ENCODE measurements around the gene COL4A5. TPM values are rescaled to one million over a fixed set of nuclear protein-coding genes. Genes with fewer than 3 reads are reported as not detected.
"Not testable (repeated sequence)": the region's sequence is repeated elsewhere in the genome, so short reads cannot be mapped to it uniquely, and the experiment has no call there.

Gene COL4A5
- total and polyA plus RNA-seq, 5 experiments from 2014 or later: not detected

- POLR2A ChIA-PET: not testable (repeated sequence)
Observed at GRCh38 chrX:108481528-108481927, 41.9 kb downstream of the COL4A5 start.

GRCh38 chrX:108484251-108484650, 44.6 kb downstream of the COL4A5 start:
- no peak overlapping the region for H3K27ac Mint-ChIP-seq
- H3K4me1 Mint-ChIP-seq: no peaks in the 10 kb centered on the region
- peaks cover 0 to 4% (median 0%) of the 10 kb centered on the region in 9 donors for H3K9me3 Mint-ChIP-seq
- H3K27me3 Mint-ChIP-seq: no peaks in the 10 kb centered on the region
- DNase-seq (no peak), ATAC-seq (no peak)
- no peak overlapping the region for H3K4me3 Mint-ChIP-seq
- POLR2A ChIA-PET: no interaction called here
- no peaks in the 10 kb centered on the region for H3K36me3 Mint-ChIP-seq

More at GRCh38 chrX:108481528-108481927, 41.9 kb downstream of the COL4A5 start:
- not testable (repeated sequence) for ATAC-seq, H3K4me3 Mint-ChIP-seq, H3K27me3 Mint-ChIP-seq, DNase-seq, H3K36me3 Mint-ChIP-seq, H3K9me3 Mint-ChIP-seq, H3K27ac Mint-ChIP-seq, H3K4me1 Mint-ChIP-seq

GRCh38 chrX:108485960-108486359, 46.3 kb downstream of the COL4A5 start:
- Mint-ChIP-seq H3K27me3 (no peaks in the 10 kb centered on the region), H3K9me3 (peaks cover 0 to 4% (median 0%) of the 10 kb centered on the region in 9 donors), H3K36me3 (no peaks in the 10 kb centered on the region), H3K4me3 (no peak overlapping the region), H3K27ac (no peak overlapping the region), H3K4me1 (no peaks in the 10 kb centered on the region)
- ATAC-seq (no peak), DNase-seq (no peak)
- POLR2A ChIA-PET: no interaction called here

DNA sequence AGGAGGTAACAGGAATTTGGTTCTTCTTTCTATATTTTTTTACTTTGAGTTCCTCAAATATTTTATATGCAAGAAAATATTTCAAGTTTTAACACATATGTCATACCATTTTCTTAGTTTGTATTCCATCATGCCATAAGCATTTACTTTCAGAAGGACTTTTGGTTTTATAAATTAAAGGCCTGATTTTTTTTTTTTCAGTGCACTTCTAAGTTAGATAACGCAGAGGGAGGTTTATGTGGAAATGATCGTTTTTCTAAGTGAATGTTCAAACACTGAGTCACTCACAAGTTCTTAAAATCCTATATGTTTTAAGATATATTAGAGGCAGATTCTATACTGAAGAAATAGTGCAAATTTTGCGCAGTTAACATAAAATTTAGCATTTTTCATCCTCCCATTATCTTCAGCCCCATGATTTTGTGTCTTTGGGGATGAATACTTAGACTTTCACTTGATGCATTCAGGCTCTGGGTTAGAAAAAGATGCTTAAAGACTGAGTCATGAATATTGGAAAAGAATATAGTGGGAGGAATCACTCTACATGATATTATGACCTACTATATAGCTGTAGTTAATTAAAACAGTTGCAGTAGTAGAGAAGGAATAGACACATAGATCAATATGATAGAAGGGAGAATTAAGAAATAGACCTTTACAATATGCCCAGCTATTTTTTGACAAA, 54.9 kb downstream of the COL4A5 start:
- Mint-ChIP-seq H3K4me3 (no peak overlapping the region), H3K4me1 (no peaks in the 10 kb centered on the region), H3K9me3 (no peaks in the 10 kb centered on the region), H3K27me3 (no peaks in the 10 kb centered on the region), H3K27ac (no peak overlapping the region), H3K36me3 (no peaks in the 10 kb centered on the region)
- DNase-seq: no peak
- no peak for ATAC-seq
- POLR2A ChIA-PET: no interaction called here

- ATAC-seq (no peak), DNase-seq (no peak)
- peaks cover 0 to 4% (median 2%) of the 10 kb centered on the region in 3 donors for H3K36me3 Mint-ChIP-seq
- H3K9me3 Mint-ChIP-seq: peaks cover 0 to 12% (median 3%) of the 10 kb centered on the region in 9 donors
- no peak overlapping the region for H3K4me3 Mint-ChIP-seq
- H3K27ac Mint-ChIP-seq: no peak overlapping the region
- H3K4me1 Mint-ChIP-seq: no peaks in the 10 kb centered on the region
- POLR2A ChIA-PET: no interaction called here
- H3K27me3 Mint-ChIP-seq: no peaks in the 10 kb centered on the region
Observed at GRCh38 chrX:108511721-108512120, 72.1 kb downstream of the COL4A5 start.

GRCh38 chrX:108516184-108516583, 76.5 kb downstream of the COL4A5 start:
- Mint-ChIP-seq H3K9me3 (peaks cover 0 to 12% (median 0%) of the 10 kb centered on the region in 9 donors), H3K4me1 (no peaks in the 10 kb centered on the region), H3K4me3 (no peak overlapping the region), H3K36me3 (peaks cover 0 to 4% (median 0%) of the 10 kb centered on the region in 3 donors), H3K27ac (no peak overlapping the region), H3K27me3 (no peaks in the 10 kb centered on the region)
- DNase-seq (no peak), ATAC-seq (no peak)
- POLR2A ChIA-PET: no interaction called here

DNA sequence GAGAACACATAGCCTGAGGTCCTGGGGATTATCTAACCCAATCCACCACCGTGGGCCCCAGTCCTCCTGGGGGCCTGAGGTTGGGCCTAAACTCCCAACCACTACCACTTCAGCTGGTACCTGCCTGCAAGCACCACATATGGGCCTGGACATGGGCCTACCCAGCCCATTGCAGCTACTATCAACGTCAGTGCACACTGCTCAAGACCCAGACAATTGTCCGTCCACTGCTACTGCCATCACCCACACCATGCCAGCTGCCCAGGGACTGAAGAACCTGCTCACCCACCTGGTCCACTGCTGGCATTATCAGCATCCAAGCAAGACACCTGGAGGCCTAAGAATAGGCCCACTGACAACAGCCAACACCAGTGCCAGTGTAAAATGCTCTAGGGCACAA, 88.1 kb downstream of the COL4A5 start:
- no peaks in the 10 kb centered on the region for H3K36me3 Mint-ChIP-seq
- no peak for ATAC-seq
- POLR2A ChIA-PET: no interaction called here
- no peak overlapping the region for H3K27ac Mint-ChIP-seq
- DNase-seq: no peak
- no peaks in the 10 kb centered on the region for H3K4me1 Mint-ChIP-seq
- peaks cover 0 to 4% (median 2%) of the 10 kb centered on the region in 5 donors for H3K27me3 Mint-ChIP-seq
- H3K4me3 Mint-ChIP-seq: no peak overlapping the region
- H3K9me3 Mint-ChIP-seq: peaks cover 0 to 6% (median 0%) of the 10 kb centered on the region in 9 donors

GRCh38 chrX:108537005-108537404, 97.4 kb downstream of the COL4A5 start:
- peaks cover 0 to 1% (median 0%) of the 10 kb centered on the region in 9 donors for H3K9me3 Mint-ChIP-seq
- H3K4me3 Mint-ChIP-seq: no peak overlapping the region
- H3K36me3 Mint-ChIP-seq: no peaks in the 10 kb centered on the region
- no peaks in the 10 kb centered on the region for H3K4me1 Mint-ChIP-seq
- H3K27ac Mint-ChIP-seq: no peak overlapping the region
- DNase-seq (no peak), ATAC-seq (no peak)
- no peaks in the 10 kb centered on the region for H3K27me3 Mint-ChIP-seq
- POLR2A ChIA-PET: no interaction called here

GRCh38 chrX:108541286-108541685, 101.6 kb downstream of the COL4A5 start:
- no peaks in the 10 kb centered on the region for H3K4me1 Mint-ChIP-seq
- H3K27me3 Mint-ChIP-seq: no peaks in the 10 kb centered on the region
- no peaks in the 10 kb centered on the region for H3K36me3 Mint-ChIP-seq
- peaks cover 0 to 5% (median 0%) of the 10 kb centered on the region in 9 donors for H3K9me3 Mint-ChIP-seq
- no peak overlapping the region for H3K4me3 Mint-ChIP-seq
- H3K27ac Mint-ChIP-seq: no peak overlapping the region
- POLR2A ChIA-PET: no interaction called here
- no peak for ATAC-seq
- DNase-seq: no peak

DNA sequence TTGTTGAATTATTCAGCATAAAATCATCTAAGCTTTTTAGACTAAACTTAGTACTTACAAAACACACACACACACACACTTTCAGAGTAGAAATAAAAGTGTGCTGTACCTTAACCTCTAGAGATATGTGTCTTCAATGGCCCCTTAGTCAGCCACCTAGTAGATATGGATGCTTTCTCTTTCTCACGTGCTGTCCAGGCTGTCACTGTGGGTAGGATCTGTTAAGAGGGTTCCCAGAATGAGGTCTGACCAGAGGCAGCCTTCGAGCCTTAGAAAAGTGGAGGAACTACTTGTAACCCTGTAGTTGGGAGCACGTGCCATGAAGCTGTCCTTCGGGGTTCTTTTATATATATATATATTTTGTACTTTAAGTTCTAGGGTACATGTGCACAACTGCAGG, 117.9 kb downstream of the COL4A5 start:
- ATAC-seq (no peak), DNase-seq (no peak)
- no peaks in the 10 kb centered on the region for H3K27me3 Mint-ChIP-seq
- no peaks in the 10 kb centered on the region for H3K36me3 Mint-ChIP-seq
- H3K27ac Mint-ChIP-seq: no peak overlapping the region
- H3K4me3 Mint-ChIP-seq: no peak overlapping the region
- peaks cover 0 to 2% (median 0%) of the 10 kb centered on the region in 9 donors for H3K9me3 Mint-ChIP-seq
- H3K4me1 Mint-ChIP-seq: no peaks in the 10 kb centered on the region
- POLR2A ChIA-PET: no interaction called here

DNA sequence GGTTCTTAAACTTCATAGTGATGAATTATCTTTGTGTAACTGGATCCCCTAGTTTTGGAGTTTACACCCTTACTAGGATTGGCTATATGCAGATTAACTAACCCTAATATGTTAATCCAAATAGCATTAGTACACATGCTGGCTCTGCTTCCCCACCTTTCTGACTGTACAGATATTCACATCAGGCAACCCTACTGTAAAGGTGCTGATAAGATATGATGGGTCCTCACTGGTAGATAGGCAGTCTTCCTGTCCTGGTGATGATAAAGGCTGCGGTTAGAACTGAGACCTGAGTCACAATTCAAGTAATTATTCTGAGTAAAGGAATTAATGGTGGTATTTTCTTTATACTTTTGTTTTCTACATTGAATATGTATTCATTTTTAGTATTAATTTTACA, 118.6 kb downstream of the COL4A5 start:
- H3K27me3 Mint-ChIP-seq: no peaks in the 10 kb centered on the region
- no peak for DNase-seq
- H3K4me3 Mint-ChIP-seq: no peak overlapping the region
- POLR2A ChIA-PET: no interaction called here
- H3K9me3 Mint-ChIP-seq: peaks cover 0 to 2% (median 0%) of the 10 kb centered on the region in 9 donors
- no peaks in the 10 kb centered on the region for H3K36me3 Mint-ChIP-seq
- ATAC-seq: no peak
- no peaks in the 10 kb centered on the region for H3K4me1 Mint-ChIP-seq
- H3K27ac Mint-ChIP-seq: no peak overlapping the region

GRCh38 chrX:108573136-108573535, 133.5 kb downstream of the COL4A5 start:
- no peak for DNase-seq
- Mint-ChIP-seq H3K36me3 (no peaks in the 10 kb centered on the region), H3K9me3 (peaks cover 0 to 1% (median 0%) of the 10 kb centered on the region in 9 donors), H3K4me1 (no peaks in the 10 kb centered on the region), H3K27me3 (peaks cover 0 to 3% (median 0%) of the 10 kb centered on the region in 5 donors), H3K4me3 (no peak overlapping the region), H3K27ac (no peak overlapping the region)
- POLR2A ChIA-PET: no interaction called here
- ATAC-seq: no peak

- Mint-ChIP-seq H3K9me3 (peaks cover 0 to 2% (median 0%) of the 10 kb centered on the region in 9 donors), H3K36me3 (no peaks in the 10 kb centered on the region), H3K27ac (no peak overlapping the region), H3K4me1 (no peaks in the 10 kb centered on the region), H3K27me3 (no peaks in the 10 kb centered on the region), H3K4me3 (no peak overlapping the region)
- DNase-seq (no peak), ATAC-seq (no peak)
- POLR2A ChIA-PET: no interaction called here
Observed at GRCh38 chrX:108582151-108582550, 142.5 kb downstream of the COL4A5 start.

DNA sequence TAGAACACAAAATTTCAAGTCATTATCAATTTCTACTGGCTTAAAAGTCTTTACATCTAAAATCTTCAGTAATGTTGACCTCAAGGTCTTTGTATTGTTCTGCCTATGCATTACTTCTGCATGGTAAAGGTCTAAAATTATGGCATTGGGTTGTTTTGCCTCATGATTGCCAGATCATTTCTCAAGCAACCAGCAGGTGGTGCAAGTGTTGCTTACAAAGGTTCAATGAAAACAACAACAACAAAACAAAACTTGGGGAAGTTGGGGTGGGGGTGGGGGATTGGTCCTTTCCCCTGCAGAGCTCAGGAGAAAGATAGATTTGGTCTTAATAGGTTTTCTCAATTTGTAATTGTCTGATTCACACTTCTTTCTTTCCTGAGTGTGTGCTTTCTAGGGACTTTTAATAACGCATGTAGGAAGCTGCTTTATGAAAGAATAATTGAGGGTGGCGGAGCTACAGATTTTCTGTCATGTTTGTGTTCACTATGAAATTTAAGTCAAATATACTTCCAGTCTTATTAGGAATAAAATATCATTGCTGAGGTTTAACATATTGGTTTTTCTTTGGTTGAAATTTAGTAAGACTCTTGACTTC, 145.1 kb downstream of the COL4A5 start:
- Mint-ChIP-seq H3K9me3 (no peaks in the 10 kb centered on the region), H3K27me3 (no peaks in the 10 kb centered on the region)

More for the DNA sequence above, 145.1 kb downstream of the COL4A5 start:
- Mint-ChIP-seq H3K4me1 (no peaks in the 10 kb centered on the region), H3K36me3 (no peaks in the 10 kb centered on the region), H3K27ac (no peak overlapping the region), H3K4me3 (no peak overlapping the region)
- DNase-seq: no peak
- POLR2A ChIA-PET: no interaction called here
- ATAC-seq: no peak
